HepG2 (cell line): ENCODE measurements around the gene TBC1D22A. TPM values are rescaled to one million over a fixed set of nuclear protein-coding genes. Genes with fewer than 3 reads are reported as not detected.

ENCODE experiments used
- ATAC-seq: fragments of 200-7000 bp; cut with Tn5 transposase; 3 replicates; pipeline ENCODE4 v1.9.1; 2020; ENCODE audit warnings: mild to moderate bottlenecking, moderate library complexity
- BruUV-seq: library from RNA; stranded (reverse); fragments of 400-500 nt; replicated peaks from 2 replicates; lab custom pipeline; 2021; lab: Mats Ljungman, UMichigan
- CTCF ChIA-PET: fragments of 300-600 bp; formaldehyde crosslinking; extraction: SDS; loops from one replicate; lab custom pipeline; 2021; ENCODE audit warnings: low total read pairs, inconsistent platforms, low intra/inter-chr PET ratio; lab: Yijun Ruan, JAX
- POLR2A ChIA-PET: fragments of 350-600 bp; sonication (Branson Sonifier 250); formaldehyde crosslinking; loops from one replicate; lab custom pipeline; 2020; ENCODE audit warnings: antibody characterized with exemption, inconsistent platforms; lab: Yijun Ruan, JAX
- DNase-seq: peaks from one replicate; pipeline ENCODE4 v3.0.0-alpha.2; 2015; ENCODE audit warnings: low spot score
- FAIRE-seq: peaks from 3 replicates; lab custom pipeline; 2011; peaks lifted over from hg19 to GRCh38; lab: Jason Lieb, UNC
- H2AFZ ChIP-seq: one replicate; pipeline ENCODE4 v1.6.1; 2011; ENCODE audit warnings: low read length, inconsistent platforms
- H3K27ac ChIP-seq: fragments of 300-600 bp; 3 replicates; pipeline ENCODE4 v1.8.0; 2011; ENCODE audit warnings: mixed run types, mild to moderate bottlenecking, mixed read lengths, low read length, inconsistent platforms; ENCODE audit not compliant: insufficient read depth; ENCODE audit errors: extremely low read length
- H3K27me3 ChIP-seq, 2 experiments: fragments of 200-600 bp in 1 of 2; 2 replicates in 1 of 2; 3 replicates in 1 of 2; pipeline versions ENCODE4 v1.6.0 to v1.8.0; 2011; ENCODE audit warnings: low read length in 2 of 2, mild to moderate bottlenecking in 2 of 2, moderate library complexity in 2 of 2, inconsistent platforms in 1 of 2; ENCODE audit not compliant: insufficient read depth in 2 of 2, control insufficient read depth in 1 of 2
- H3K36me3 ChIP-seq, 2 experiments: fragments of 200-600 bp in 1 of 2; replicated peaks in 1 of 2; 2 replicates in 1 of 2; 3 replicates in 1 of 2; pipeline versions ENCODE4 v1.5.1 to v1.8.0; 2011; ENCODE audit warnings: low read length in 2 of 2, inconsistent platforms in 1 of 2; ENCODE audit not compliant: insufficient read depth in 2 of 2, control insufficient read depth in 1 of 2
- H3K4me1 ChIP-seq: 2 replicates; pipeline ENCODE4 v1.5.1; 2012; ENCODE audit warnings: low read length, inconsistent platforms; ENCODE audit not compliant: insufficient read depth
- H3K4me2 ChIP-seq: 2 replicates; pipeline ENCODE4 v1.6.0; 2011; ENCODE audit warnings: low read depth, low read length, inconsistent platforms
- H3K4me3 ChIP-seq, 3 experiments: fragments of 200-600 bp in 1 of 3; sonication (generic), shearing (Covaris generic) in 1 of 3; replicated peaks in 1 of 3; 2 replicates each; pipeline ENCODE4 v1.5.1; 2011 to 2016; ENCODE audit warnings: low read length in 3 of 3, inconsistent platforms in 2 of 3, low read depth in 2 of 3, mild to moderate bottlenecking in 2 of 3, control low read depth in 1 of 3, mixed read lengths in 1 of 3; ENCODE audit not compliant: insufficient read depth in 1 of 3
- H3K79me2 ChIP-seq: one replicate; pipeline ENCODE4 v1.6.1; 2011; ENCODE audit warnings: low read length, inconsistent platforms; ENCODE audit not compliant: insufficient read depth
- H3K9ac ChIP-seq: 2 replicates; pipeline ENCODE4 v1.6.0; 2011; ENCODE audit warnings: mild to moderate bottlenecking, low read depth, low read length, inconsistent platforms; ENCODE audit not compliant: insufficient read depth
- H3K9me3 ChIP-seq: 2 replicates; pipeline ENCODE4 v1.5.1; 2012; ENCODE audit warnings: mild to moderate bottlenecking, low read length
- H4K20me1 ChIP-seq: 2 replicates; pipeline ENCODE4 v1.6.0; 2011; ENCODE audit warnings: inconsistent platforms, mild to moderate bottlenecking, low read length, moderate library complexity; ENCODE audit not compliant: insufficient read depth
- DPF2 ChIP-seq: sonication (generic); formaldehyde crosslinking; IDR thresholded peaks from 2 replicates; pipeline ENCODE4 v1.4.0; 2020; ENCODE audit warnings: mild to moderate bottlenecking, low read depth, missing genetic modification reagents, borderline replicate concordance
- DR1 ChIP-seq: sonication (generic); formaldehyde crosslinking; IDR thresholded peaks from 2 replicates; pipeline ENCODE4 v1.8.0; 2021; ENCODE audit warnings: mild to moderate bottlenecking, missing genetic modification reagents, inconsistent platforms
- HNRNPK ChIP-seq: fragments of 200-400 bp; formaldehyde crosslinking; IDR thresholded peaks from 2 replicates; pipeline ENCODE4 v1.6.1; 2018; ENCODE audit warnings: low read length, low read depth, moderate library complexity, mild to moderate bottlenecking; ENCODE audit not compliant: poor library complexity, severe bottlenecking
- HOXA7 ChIP-seq: sonication (generic); formaldehyde crosslinking; IDR thresholded peaks from 2 replicates; pipeline ENCODE4 v1.8.1; 2022; ENCODE audit warnings: mild to moderate bottlenecking, missing genetic modification reagents, moderate library complexity
- SKI ChIP-seq: fragments of 450-650 bp; IDR thresholded peaks from one replicate; pipeline ENCODE4 v1.6.1; 2018; ENCODE audit warnings: mild to moderate bottlenecking; ENCODE audit not compliant: partially characterized antibody
- TGIF2 ChIP-seq: IDR thresholded peaks from 2 replicates; pipeline ENCODE4 v1.6.1; 2016; ENCODE audit warnings: control low read depth, missing compliant biosample characterization
- ZIK1 ChIP-seq: sonication (generic); formaldehyde crosslinking; IDR thresholded peaks from 2 replicates; pipeline ENCODE4 v1.5.0; 2020; ENCODE audit warnings: mild to moderate bottlenecking, low read depth, missing genetic modification reagents, borderline replicate concordance
- ZNF230 ChIP-seq: sonication (generic); formaldehyde crosslinking; IDR thresholded peaks from 2 replicates; pipeline ENCODE4 v1.4.0; 2020; ENCODE audit warnings: mild to moderate bottlenecking, missing genetic modification reagents
- ZNF234 ChIP-seq: sonication (generic); formaldehyde crosslinking; conservative IDR thresholded peaks from 2 replicates; pipeline ENCODE4 v1.5.1; 2020; ENCODE audit warnings: mild to moderate bottlenecking, missing genetic modification reagents
- ZNF431 ChIP-seq: sonication (generic); formaldehyde crosslinking; IDR thresholded peaks from 2 replicates; pipeline ENCODE4 v1.9.0; 2022; ENCODE audit warnings: missing genetic modification reagents, low read depth, mild to moderate bottlenecking, borderline replicate concordance
- ZNF530 ChIP-seq: sonication (generic); formaldehyde crosslinking; IDR thresholded peaks from 2 replicates; pipeline ENCODE4 v1.5.0; 2020; ENCODE audit warnings: low read depth, mild to moderate bottlenecking, missing genetic modification reagents
- WGBS: methylation state at CpG from one replicate; pipeline ENCODE4 v1.1.6; 2017; ENCODE audit warnings: low lambda C conversion rate; 5-methylcytosine and 5-hydroxymethylcytosine counted together
- in situ Hi-C: cut with HindIII; loops from 2 replicates; pipeline ENCODE4 v1.10.0; 2017; ENCODE audit warnings: low pct_unique_long_range_greater_than_20kb; ENCODE audit not compliant: extremely low pct_ligation_motif_present
- intact Hi-C: fragments of 100-400 bp; cut with micrococcal nuclease; formaldehyde crosslinking; loops from one replicate; pipeline ENCODE4 v1.10.0; 2022; ENCODE audit not compliant: unreplicated experiment
- polyA plus RNA-seq, 8 experiments: library from polyadenylated mRNA; depleted of rRNA in 3 of 8; stranded (reverse) in 7 of 8; unstranded in 1 of 8; fragments of >200 nt; fragmentation: Illumina TruSeq in 4 of 8; extraction: Trizol in 4 of 8; gene quantifications; 2 replicates each; pipeline versions ENCODE4 v1.2.1 to v1.2.3, GENCODE V29; 2011 to 2016; ENCODE audit warnings: low read depth in 4 of 8, missing spikeins in 1 of 8, mixed read lengths in 1 of 8; ENCODE audit not compliant: insufficient read depth in 1 of 8
- total RNA-seq, 5 experiments: library from RNA; depleted of rRNA; stranded (reverse); fragments of >200 nt; fragmentation: Illumina TruSeq; extraction: Trizol; gene quantifications; 2 replicates each; pipeline ENCODE4 v1.2.3, GENCODE V29; 2016; ENCODE audit warnings: low read depth in 1 of 5
- TF ChIP-seq, protein P1 (sequence below): sonication (generic); formaldehyde crosslinking; IDR thresholded peaks from 2 replicates; pipeline ENCODE4 v1.8.1; 2023; ENCODE audit warnings: mild to moderate bottlenecking, missing genetic modification reagents
- TF ChIP-seq, protein P2 (sequence below): sonication (generic); formaldehyde crosslinking; IDR thresholded peaks from 2 replicates; pipeline ENCODE4 v1.4.0; 2020; ENCODE audit warnings: missing genetic modification reagents, mild to moderate bottlenecking, borderline replicate concordance

TBC1D22A gene
- total and polyA plus RNA-seq, 2 of the 13 experiments (the other 11 are each of a cell fraction or from before 2014, with no cell fraction given): 17.3 to 18.0 TPM

DNA sequence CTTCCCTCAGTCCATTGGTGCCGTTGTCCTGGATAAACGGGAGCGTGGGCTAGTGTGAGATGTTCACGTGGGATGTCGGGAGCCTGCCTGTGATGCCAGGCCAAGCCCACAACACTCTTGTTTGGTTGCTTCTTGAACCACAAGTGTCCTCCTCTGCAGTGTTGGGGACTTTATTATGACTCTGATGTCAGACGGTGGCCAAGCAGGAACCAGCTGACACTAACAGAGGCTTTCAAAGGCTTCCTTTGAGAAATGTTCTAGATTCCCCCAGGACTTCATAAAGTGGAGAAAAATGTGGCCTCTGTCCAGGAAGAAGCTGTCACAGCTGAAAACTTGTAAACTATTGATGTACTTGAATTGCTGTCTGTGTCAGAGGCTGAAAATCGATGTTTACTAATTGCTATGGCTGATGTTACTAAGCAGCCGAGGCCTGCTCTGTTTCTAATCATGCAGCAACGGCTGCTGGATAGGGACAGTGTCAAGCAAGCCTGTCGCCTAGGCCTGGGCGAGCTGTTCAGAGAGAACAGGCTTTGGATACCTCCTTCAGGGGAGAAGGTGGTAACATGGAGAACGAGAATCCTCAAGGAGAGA, 131.7 kb downstream of the TBC1D22A start:
- in situ Hi-C loops: no loop called here
- intact Hi-C loops: no loop called here
- H3K27me3 ChIP-seq: no peaks in the 10 kb centered on the region
- POLR2A ChIA-PET: interaction anchor here (1.2 kb wide), 1 partner anchor 131 kb away, joined by 5 read pairs; the partner anchor contains the start of gene TBC1D22A
- no peaks in the 10 kb centered on the region for H3K79me2 ChIP-seq
- no peak overlapping the region for H2AFZ ChIP-seq
- peaks cover 4 to 44% of the 10 kb centered on the region in 2 experiments for H3K36me3 ChIP-seq
- no peak overlapping the region for H3K4me2 ChIP-seq
- peaks cover 33% of the 10 kb centered on the region for H3K4me1 ChIP-seq
- peak; percentile 31 for ATAC-seq
- DNase-seq: no peak
- H3K9me3 ChIP-seq: no peaks in the 10 kb centered on the region
- H4K20me1 ChIP-seq: no peaks in the 10 kb centered on the region; the same call in 1 of the 2 replicates
- TF ChIP-seq ZNF431 (CRISPR knock-in tag): no peak
- no peak for TF ChIP-seq DPF2 (CRISPR knock-in tag)
- TF ChIP-seq, protein P1, sequence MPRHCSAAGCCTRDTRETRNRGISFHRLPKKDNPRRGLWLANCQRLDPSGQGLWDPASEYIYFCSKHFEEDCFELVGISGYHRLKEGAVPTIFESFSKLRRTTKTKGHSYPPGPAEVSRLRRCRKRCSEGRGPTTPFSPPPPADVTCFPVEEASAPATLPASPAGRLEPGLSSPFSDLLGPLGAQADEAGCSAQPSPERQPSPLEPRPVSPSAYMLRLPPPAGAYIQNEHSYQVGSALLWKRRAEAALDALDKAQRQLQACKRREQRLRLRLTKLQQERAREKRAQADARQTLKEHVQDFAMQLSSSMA (CRISPR knock-in tag): no peak
- no peak for TF ChIP-seq ZNF230 (CRISPR knock-in tag)
- TF ChIP-seq TGIF2 (CRISPR knock-in tag): no peak
- no peak for TF ChIP-seq DR1 (CRISPR knock-in tag)
- TF ChIP-seq HOXA7 (CRISPR knock-in tag): no peak
- TF ChIP-seq, protein P2, sequence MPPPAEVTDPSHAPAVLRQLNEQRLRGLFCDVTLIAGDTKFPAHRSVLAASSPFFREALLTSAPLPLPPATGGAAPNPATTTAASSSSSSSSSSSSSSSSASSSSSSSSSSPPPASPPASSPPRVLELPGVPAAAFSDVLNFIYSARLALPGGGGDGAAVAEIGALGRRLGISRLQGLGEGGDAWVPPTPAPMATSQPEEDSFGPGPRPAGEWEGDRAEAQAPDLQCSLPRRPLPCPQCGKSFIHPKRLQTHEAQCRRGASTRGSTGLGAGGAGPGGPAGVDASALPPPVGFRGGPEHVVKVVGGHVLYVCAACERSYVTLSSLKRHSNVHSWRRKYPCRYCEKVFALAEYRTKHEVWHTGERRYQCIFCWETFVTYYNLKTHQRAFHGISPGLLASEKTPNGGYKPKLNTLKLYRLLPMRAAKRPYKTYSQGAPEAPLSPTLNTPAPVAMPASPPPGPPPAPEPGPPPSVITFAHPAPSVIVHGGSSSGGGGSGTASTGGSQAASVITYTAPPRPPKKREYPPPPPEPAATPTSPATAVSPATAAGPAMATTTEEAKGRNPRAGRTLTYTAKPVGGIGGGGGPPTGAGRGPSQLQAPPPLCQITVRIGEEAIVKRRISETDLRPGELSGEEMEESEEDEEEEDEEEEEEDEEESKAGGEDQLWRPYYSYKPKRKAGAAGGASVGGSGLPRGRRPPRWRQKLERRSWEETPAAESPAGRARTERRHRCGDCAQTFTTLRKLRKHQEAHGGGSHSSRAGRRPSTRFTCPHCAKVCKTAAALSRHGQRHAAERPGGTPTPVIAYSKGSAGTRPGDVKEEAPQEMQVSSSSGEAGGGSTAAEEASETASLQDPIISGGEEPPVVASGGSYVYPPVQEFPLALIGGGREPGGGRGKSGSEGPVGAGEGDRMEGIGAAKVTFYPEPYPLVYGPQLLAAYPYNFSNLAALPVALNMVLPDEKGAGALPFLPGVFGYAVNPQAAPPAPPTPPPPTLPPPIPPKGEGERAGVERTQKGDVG (CRISPR knock-in tag): no peak
- TF ChIP-seq HNRNPK: no peak
- TF ChIP-seq SKI: no peak
- no peak for TF ChIP-seq ZIK1
- TF ChIP-seq ZNF530 (CRISPR knock-in tag): no peak
- no peak for TF ChIP-seq ZNF234
- no peak overlapping the region for H3K9ac ChIP-seq
- CTCF ChIA-PET: no interaction called here
- 92% methylated on average over 12 of the region's 12 CpGs for WGBS
- no TSS peak for BruUV-seq
- no peak overlapping the region for H3K4me3 ChIP-seq
- peak overlapping the region; percentile 48 for H3K27ac ChIP-seq
- FAIRE-seq: no peak
